GM12878 (cell line): Measurements from ENCODE around the gene STON2. TPM values are rescaled to one million over a fixed set of nuclear protein-coding genes. Genes with fewer than 3 reads are reported as not detected.

ENCODE experiments used
- ATAC-seq: fragments of 200-7000 bp; cut with Tn5 transposase; 3 replicates; pipeline ENCODE4 v1.9.1; 2020; ENCODE audit warnings: mild to moderate bottlenecking, moderate library complexity
- BruUV-seq: library from RNA; stranded (reverse); fragments of 400-500 nt; replicated peaks from 2 replicates; lab custom pipeline; 2021; lab: Mats Ljungman, UMichigan
- CTCF ChIA-PET: fragments of 300-600 bp; sonication (Branson Sonifier 250); formaldehyde crosslinking; extraction: SDS; loops from one replicate; lab custom pipeline; 2021; ENCODE audit warnings: inconsistent platforms; lab: Yijun Ruan, JAX
- POLR2A ChIA-PET: fragments of 350-600 bp; formaldehyde crosslinking; extraction: SDS; loops from one replicate; lab custom pipeline; 2021; ENCODE audit warnings: inconsistent platforms; lab: Charles Lee
- RAD21 ChIA-PET: fragments of 300-600 bp; sonication (Branson Sonifier 250); formaldehyde crosslinking; loops from one replicate; lab custom pipeline; 2023; ENCODE audit warnings: antibody characterized with exemption; ENCODE audit not compliant: unreplicated experiment; lab: Charles Lee
- SMC1A ChIA-PET: fragments of 300-600 bp; sonication (Branson Sonifier 250); formaldehyde crosslinking; loops from one replicate; lab custom pipeline; 2023; ENCODE audit not compliant: unreplicated experiment, uncharacterized antibody; lab: Charles Lee
- DNase-seq: peaks from one replicate; pipeline ENCODE4 v3.0.0-alpha.2; 2011; ENCODE audit warnings: low read depth, low spot score
- FAIRE-seq: peaks from 3 replicates; lab custom pipeline; 2011; peaks lifted over from hg19 to GRCh38; lab: Jason Lieb, UNC
- H2AFZ ChIP-seq: 2 replicates; pipeline ENCODE4 v1.6.0; 2011; ENCODE audit warnings: low read depth, low read length, control low read depth; ENCODE audit not compliant: control insufficient read depth
- H3K27ac ChIP-seq: 2 replicates; pipeline ENCODE4 v1.5.1; 2011; ENCODE audit warnings: control low read depth; ENCODE audit not compliant: control insufficient read depth, insufficient read depth
- H3K27me3 ChIP-seq, 2 experiments: replicated peaks in 1 of 2; 2 replicates each; pipeline versions ENCODE4 v1.6.0 to v1.6.1; 2011; ENCODE audit warnings: low read length in 1 of 2; ENCODE audit not compliant: control insufficient read depth in 2 of 2, insufficient read depth in 2 of 2
- H3K36me3 ChIP-seq, 2 experiments: 2 replicates each; pipeline ENCODE4 v1.5.1; 2011; ENCODE audit warnings: low read length in 1 of 2; ENCODE audit not compliant: control insufficient read depth in 2 of 2, insufficient read depth in 2 of 2
- H3K4me1 ChIP-seq: 2 replicates; pipeline ENCODE4 v1.6.1; 2011; ENCODE audit warnings: mild to moderate bottlenecking, low read length, moderate library complexity, mixed read lengths; ENCODE audit not compliant: control insufficient read depth, insufficient read depth
- H3K4me2 ChIP-seq: 2 replicates; pipeline ENCODE4 v1.6.0; 2011; ENCODE audit warnings: control low read depth; ENCODE audit not compliant: control insufficient read depth, insufficient read depth
- H3K4me3 ChIP-seq: fragments of 200-600 bp; sonication (generic); 2 replicates; pipeline ENCODE4 v1.5.1; 2016
- H3K79me2 ChIP-seq: 2 replicates; pipeline ENCODE4 v1.6.0; 2011; ENCODE audit warnings: low read length; ENCODE audit not compliant: control insufficient read depth, insufficient read depth
- H3K9ac ChIP-seq: 2 replicates; pipeline ENCODE4 v1.8.0; 2011; ENCODE audit warnings: low read length, control low read depth, mixed read lengths; ENCODE audit not compliant: control insufficient read depth, insufficient read depth
- H3K9me3 ChIP-seq: replicated peaks from 3 replicates; pipeline ENCODE4 v1.5.1; 2011; ENCODE audit warnings: mild to moderate bottlenecking, low read length; ENCODE audit not compliant: control insufficient read depth, insufficient read depth
- H4K20me1 ChIP-seq: 2 replicates; pipeline ENCODE4 v1.6.0; 2011; ENCODE audit not compliant: control insufficient read depth, insufficient read depth
- DPF2 ChIP-seq: fragments of 450-650 bp; IDR thresholded peaks from 2 replicates; pipeline ENCODE4 v1.6.1; 2017; ENCODE audit warnings: mild to moderate bottlenecking
- YY1 ChIP-seq: IDR thresholded peaks from 2 replicates; pipeline ENCODE4 v1.6.1; 2011; ENCODE audit warnings: low read depth, mild to moderate bottlenecking, low read length
- WGBS: methylation state at CpG from one replicate; pipeline ENCODE4 v1.1.6; 2016; ENCODE audit warnings: low lambda C conversion rate; ENCODE audit not compliant: insufficient replicate concordance, insufficient coverage; ENCODE audit errors: missing lambda C conversion rate; 5-methylcytosine and 5-hydroxymethylcytosine counted together
- in situ Hi-C: fragments of 300-500 bp; cut with MboI; formaldehyde crosslinking; loops from 9 replicates; pipeline ENCODE4 v1.14.3; 2018; ENCODE audit warnings: mixed read lengths
- intact Hi-C: fragments of 100-400 bp; cut with micrococcal nuclease; formaldehyde crosslinking; loops from one replicate; pipeline ENCODE4 v1.14.2; 2022; ENCODE audit not compliant: unreplicated experiment
- polyA plus RNA-seq, 11 experiments: library from polyadenylated mRNA; depleted of rRNA in 4 of 11; unstranded in 6 of 11; stranded (reverse) in 5 of 11; fragments of >200 nt; fragmentation: Nextera tagmentation in 4 of 11; fragmentation: Illumina TruSeq in 1 of 11; extraction: Ambion mirVana in 4 of 11; extraction: Trizol in 1 of 11; gene quantifications; 1 replicate in 1 of 11; 2 replicates in 10 of 11; pipeline versions ENCODE4 v1.2.1 to v1.2.3, GENCODE V29; 2011 to 2016; ENCODE audit warnings: inconsistent platforms in 2 of 11, missing spikeins in 2 of 11, low read depth in 1 of 11
- total RNA-seq, 4 experiments: library from RNA; depleted of rRNA in 3 of 4; stranded (reverse); fragments of >200 nt in 3 of 4; fragmentation: Illumina TruSeq in 1 of 4; extraction: Trizol in 1 of 4; gene quantifications; 2 replicates each; pipeline versions ENCODE4 v1.2.1 to v1.2.3, GENCODE V29; 2013 to 2021
- TF ChIP-seq, protein P1 (sequence below): fragments of 450-650 bp; formaldehyde crosslinking; IDR thresholded peaks from 2 replicates; pipeline ENCODE4 v1.5.0; 2022; ENCODE audit warnings: mild to moderate bottlenecking, missing genetic modification characterization
- TF ChIP-seq, protein P2 (sequence below): IDR thresholded peaks from 2 replicates; pipeline ENCODE4 v1.6.1; 2011; ENCODE audit warnings: low read depth, mild to moderate bottlenecking, low read length, moderate library complexity, borderline replicate concordance; ENCODE audit errors: extremely low read depth

The STON2 gene
- total and polyA plus RNA-seq, 10 of the 15 experiments (the other 5 are each of a cell fraction or from before 2014, with no cell fraction given) = 0.03 to 0.13 (median 0.03) TPM; not detected in 7

DNA sequence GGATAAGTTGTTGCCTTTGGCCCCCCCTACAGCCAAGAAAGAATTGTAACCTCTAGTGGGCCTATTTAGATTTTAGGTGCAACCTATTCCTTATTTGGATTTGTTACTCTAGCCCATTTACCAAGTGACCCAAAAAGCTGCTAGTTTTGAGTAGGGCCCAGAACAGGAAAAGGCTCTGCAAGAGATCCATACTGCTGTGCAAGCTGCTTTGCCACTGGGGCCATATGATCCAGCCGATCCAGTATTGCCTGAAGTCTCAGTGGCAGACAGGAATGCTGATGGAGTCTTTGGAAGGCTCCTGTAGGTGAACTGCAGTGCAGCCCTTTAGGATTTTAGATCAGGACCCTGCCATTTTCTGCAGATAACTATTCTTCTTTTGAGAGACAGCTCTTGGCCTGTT is 166.5 kb downstream of the STON2 start:
- Histone ChIP-seq H3K27ac (no peak overlapping the region), H3K27me3 (no peaks in the 10 kb centered on the region), H3K36me3 (no peaks in the 10 kb centered on the region), H3K9ac (no peak overlapping the region), H3K4me1 (no peaks in the 10 kb centered on the region), H3K4me2 (no peak overlapping the region), H3K79me2 (no peaks in the 10 kb centered on the region), H3K4me3 (no peak overlapping the region), H4K20me1 (no peaks in the 10 kb centered on the region), H3K9me3 (no peaks in the 10 kb centered on the region), H2AFZ (no peak overlapping the region)
- DNase-seq (no peak), ATAC-seq (no peak), FAIRE-seq (no peak)
- WGBS = 64% methylated on average over 1 of the region's 1 CpG
- in situ Hi-C loops = no loop called here
- ChIA-PET POLR2A (interaction anchor here (0.6 to 1.5 kb wide), 3 partner anchors 7 to 12 kb away, joined by 3 to 6 read pairs (median 4); partner anchors contain the start of gene GTF2A1), RAD21 (interaction anchor here (0.7 kb wide), 1 partner anchor 64 kb away, joined by 4 read pairs; no protein-coding TSS in a partner anchor), SMC1A (interaction anchor here (0.6 kb wide), 1 partner anchor 244 kb away, joined by 3 read pairs; no protein-coding TSS in a partner anchor), CTCF (interaction anchor here (1.6 kb wide), 1 partner anchor 246 kb away, joined by 3 read pairs; no protein-coding TSS in a partner anchor)
- no TSS peak for BruUV-seq
- intact Hi-C loops = no loop called here
- TF ChIP-seq, protein P1, sequence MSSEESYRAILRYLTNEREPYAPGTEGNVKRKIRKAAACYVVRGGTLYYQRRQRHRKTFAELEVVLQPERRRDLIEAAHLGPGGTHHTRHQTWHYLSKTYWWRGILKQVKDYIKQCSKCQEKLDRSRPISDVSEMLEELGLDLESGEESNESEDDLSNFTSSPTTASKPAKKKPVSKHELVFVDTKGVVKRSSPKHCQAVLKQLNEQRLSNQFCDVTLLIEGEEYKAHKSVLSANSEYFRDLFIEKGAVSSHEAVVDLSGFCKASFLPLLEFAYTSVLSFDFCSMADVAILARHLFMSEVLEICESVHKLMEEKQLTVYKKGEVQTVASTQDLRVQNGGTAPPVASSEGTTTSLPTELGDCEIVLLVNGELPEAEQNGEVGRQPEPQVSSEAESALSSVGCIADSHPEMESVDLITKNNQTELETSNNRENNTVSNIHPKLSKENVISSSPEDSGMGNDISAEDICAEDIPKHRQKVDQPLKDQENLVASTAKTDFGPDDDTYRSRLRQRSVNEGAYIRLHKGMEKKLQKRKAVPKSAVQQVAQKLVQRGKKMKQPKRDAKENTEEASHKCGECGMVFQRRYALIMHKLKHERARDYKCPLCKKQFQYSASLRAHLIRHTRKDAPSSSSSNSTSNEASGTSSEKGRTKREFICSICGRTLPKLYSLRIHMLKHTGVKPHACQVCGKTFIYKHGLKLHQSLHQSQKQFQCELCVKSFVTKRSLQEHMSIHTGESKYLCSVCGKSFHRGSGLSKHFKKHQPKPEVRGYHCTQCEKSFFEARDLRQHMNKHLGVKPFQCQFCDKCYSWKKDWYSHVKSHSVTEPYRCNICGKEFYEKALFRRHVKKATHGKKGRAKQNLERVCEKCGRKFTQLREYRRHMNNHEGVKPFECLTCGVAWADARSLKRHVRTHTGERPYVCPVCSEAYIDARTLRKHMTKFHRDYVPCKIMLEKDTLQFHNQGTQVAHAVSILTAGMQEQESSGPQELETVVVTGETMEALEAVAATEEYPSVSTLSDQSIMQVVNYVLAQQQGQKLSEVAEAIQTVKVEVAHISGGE = no peak

DNA sequence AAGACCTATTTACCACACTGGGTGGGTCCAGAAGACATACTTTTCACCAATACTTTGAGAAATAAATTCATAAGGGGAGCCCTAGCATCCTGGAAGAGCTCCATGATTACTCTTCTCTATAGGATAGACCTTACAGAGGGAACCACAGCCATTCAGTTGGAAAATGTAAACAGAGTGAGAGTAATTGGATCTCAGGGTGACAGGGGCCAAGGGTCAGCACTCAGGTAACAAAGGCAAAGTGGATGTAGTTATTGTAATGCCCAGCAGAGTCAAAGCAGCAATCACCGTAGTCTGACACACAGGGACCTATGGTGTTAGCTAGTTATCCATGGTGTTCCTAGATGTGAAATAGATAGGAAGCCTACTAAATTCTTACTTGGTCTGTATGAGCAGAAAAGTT is 168.6 kb downstream of the STON2 start:
- H4K20me1 ChIP-seq = no peaks in the 10 kb centered on the region
- no peaks in the 10 kb centered on the region for H3K79me2 ChIP-seq
- DNase-seq = no peak
- no peak for ATAC-seq
- 46% methylated on average over 1 of the region's 1 CpG for WGBS
- no peak overlapping the region for H3K27ac ChIP-seq
- TF ChIP-seq YY1 (no peak), DPF2 (no peak)
- TF ChIP-seq, protein P2, sequence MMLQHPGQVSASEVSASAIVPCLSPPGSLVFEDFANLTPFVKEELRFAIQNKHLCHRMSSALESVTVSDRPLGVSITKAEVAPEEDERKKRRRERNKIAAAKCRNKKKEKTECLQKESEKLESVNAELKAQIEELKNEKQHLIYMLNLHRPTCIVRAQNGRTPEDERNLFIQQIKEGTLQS = no peak
- BruUV-seq = no TSS peak
- in situ Hi-C loops = no loop called here
- ChIA-PET CTCF (no interaction called here), SMC1A (no interaction called here), POLR2A (no interaction called here), RAD21 (no interaction called here)
- FAIRE-seq = no peak
- no peak overlapping the region for H2AFZ ChIP-seq
- H3K36me3 ChIP-seq = no peaks in the 10 kb centered on the region
- H3K27me3 ChIP-seq = no peaks in the 10 kb centered on the region
- H3K4me3 ChIP-seq = no peak overlapping the region
- no peaks in the 10 kb centered on the region for H3K4me1 ChIP-seq
- no peak overlapping the region for H3K4me2 ChIP-seq
- intact Hi-C loops = no loop called here
- H3K9ac ChIP-seq = no peak overlapping the region
- H3K9me3 ChIP-seq = no peaks in the 10 kb centered on the region
